ENCODE results near the gene ACVR1B. TPM values are rescaled to one million over a fixed set of nuclear protein-coding genes. Genes with fewer than 3 reads are reported as not detected.

ACVR1B gene
- total and polyA plus RNA-seq, 9 of the 15 experiments (the other 6 are each of a cell fraction or from before 2014, with no cell fraction given): 0.97 to 15.1 (median 6.8) TPM

DNA sequence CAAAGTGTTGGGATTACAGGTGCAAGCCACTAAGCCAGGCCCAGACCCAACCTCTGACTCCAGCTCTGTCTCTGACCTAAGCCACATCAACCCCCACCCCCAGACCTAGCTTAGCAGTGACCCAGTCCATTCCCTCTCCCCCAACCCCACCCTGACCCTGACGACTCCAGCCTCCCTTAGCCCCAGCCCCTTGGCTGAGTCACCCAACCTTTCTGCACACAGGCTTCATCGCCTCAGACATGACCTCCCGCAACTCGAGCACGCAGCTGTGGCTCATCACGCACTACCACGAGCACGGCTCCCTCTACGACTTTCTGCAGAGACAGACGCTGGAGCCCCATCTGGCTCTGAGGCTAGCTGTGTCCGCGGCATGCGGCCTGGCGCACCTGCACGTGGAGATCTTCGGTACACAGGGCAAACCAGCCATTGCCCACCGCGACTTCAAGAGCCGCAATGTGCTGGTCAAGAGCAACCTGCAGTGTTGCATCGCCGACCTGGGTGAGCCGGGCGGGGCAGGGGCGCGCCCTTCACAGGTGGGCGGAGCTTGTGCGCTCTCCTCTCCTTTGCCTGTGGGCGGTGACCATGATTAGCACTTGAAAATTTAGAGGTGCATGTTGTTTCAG, 36.4 kb upstream of the ACVR1B start (continued):
- TF ChIP-seq DPF2 (IDR thresholded peaks at IDR 0.05) (no peak), ZNF695 (CRISPR knock-in tag; IDR thresholded peaks at IDR 0.05) (no peak), FOXA3 (CRISPR knock-in tag; conservative IDR thresholded peaks at IDR 0.05 in 1 of 2, IDR thresholded peaks at IDR 0.05 in 1 of 2) (no peak), THRAP3 (IDR thresholded peaks at IDR 0.05; ENCODE audit: borderline replicate concordance) (no peak), JUND (IDR thresholded peaks at IDR 0.05; ENCODE audit: borderline replicate concordance, low read depth, low read length) (peak; percentile 24; the same call in 1 of the 2 replicates), JUND (tag; IDR thresholded peaks at IDR 0.05; ENCODE audit: borderline replicate concordance, low read depth, low read length) (no peak), SREBF2 (CRISPR knock-in tag; IDR thresholded peaks at IDR 0.05) (no peak), CREBBP (IDR thresholded peaks at IDR 0.05; ENCODE audit: low read depth, low read length) (no peak), CTBP1 (IDR thresholded peaks at IDR 0.05; ENCODE audit: borderline replicate concordance) (peak; percentile 29; the same call in 1 of the 2 replicates), ZNF75A (CRISPR knock-in tag; IDR thresholded peaks at IDR 0.05) (no peak), ZKSCAN1 (IDR thresholded peaks at IDR 0.05; ENCODE audit: low read depth, low read length) (no peak), BACH1 (tag; IDR thresholded peaks at IDR 0.05) (no peak), ZNF431 (CRISPR knock-in tag; IDR thresholded peaks at IDR 0.05) (no peak), NBN (IDR thresholded peaks at IDR 0.05; ENCODE audit: low read depth) (no peak), SMARCB1 (IDR thresholded peaks at IDR 0.05; ENCODE audit: insufficient read length, low read depth) (no peak), HDAC1 (IDR thresholded peaks at IDR 0.05) (peak in 1 of 2 experiments; percentile 34; a peak in 1 of 4 replicates), AFF4 (CRISPR knock-in tag; IDR thresholded peaks at IDR 0.05) (no peak), MAX (CRISPR knock-in tag; IDR thresholded peaks at IDR 0.05) (peak; percentile 77), JUN (IDR thresholded peaks at IDR 0.05; ENCODE audit: borderline replicate concordance, low read depth, low read length) (peak; percentile 9; the same call in 1 of the 2 replicates), JUN (CRISPR knock-in tag; IDR thresholded peaks at IDR 0.05; ENCODE audit: borderline replicate concordance) (no peak), KDM5B (IDR thresholded peaks at IDR 0.05; ENCODE audit: insufficient replicate concordance, low read depth, low read length) (no peak), MCM5 (IDR thresholded peaks at IDR 0.05; ENCODE audit: low read depth) (no peak)
- TF ChIP-seq, protein P1, sequence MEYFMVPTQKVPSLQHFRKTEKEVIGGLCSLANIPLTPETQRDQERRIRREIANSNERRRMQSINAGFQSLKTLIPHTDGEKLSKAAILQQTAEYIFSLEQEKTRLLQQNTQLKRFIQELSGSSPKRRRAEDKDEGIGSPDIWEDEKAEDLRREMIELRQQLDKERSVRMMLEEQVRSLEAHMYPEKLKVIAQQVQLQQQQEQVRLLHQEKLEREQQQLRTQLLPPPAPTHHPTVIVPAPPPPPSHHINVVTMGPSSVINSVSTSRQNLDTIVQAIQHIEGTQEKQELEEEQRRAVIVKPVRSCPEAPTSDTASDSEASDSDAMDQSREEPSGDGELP (CRISPR knock-in tag; IDR thresholded peaks at IDR 0.05; ENCODE audit: borderline replicate concordance): peak; percentile 31; the same call in 1 of the 2 replicates
- TF ChIP-seq, protein P2, sequence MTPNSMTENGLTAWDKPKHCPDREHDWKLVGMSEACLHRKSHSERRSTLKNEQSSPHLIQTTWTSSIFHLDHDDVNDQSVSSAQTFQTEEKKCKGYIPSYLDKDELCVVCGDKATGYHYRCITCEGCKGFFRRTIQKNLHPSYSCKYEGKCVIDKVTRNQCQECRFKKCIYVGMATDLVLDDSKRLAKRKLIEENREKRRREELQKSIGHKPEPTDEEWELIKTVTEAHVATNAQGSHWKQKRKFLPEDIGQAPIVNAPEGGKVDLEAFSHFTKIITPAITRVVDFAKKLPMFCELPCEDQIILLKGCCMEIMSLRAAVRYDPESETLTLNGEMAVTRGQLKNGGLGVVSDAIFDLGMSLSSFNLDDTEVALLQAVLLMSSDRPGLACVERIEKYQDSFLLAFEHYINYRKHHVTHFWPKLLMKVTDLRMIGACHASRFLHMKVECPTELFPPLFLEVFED (CRISPR knock-in tag; conservative IDR thresholded peaks at IDR 0.05): no peak
